ENCODE results near the gene ARL4C. TPM values are rescaled to one million over a fixed set of nuclear protein-coding genes. Genes with fewer than 3 reads are reported as not detected.

The ARL4C gene, protein sequence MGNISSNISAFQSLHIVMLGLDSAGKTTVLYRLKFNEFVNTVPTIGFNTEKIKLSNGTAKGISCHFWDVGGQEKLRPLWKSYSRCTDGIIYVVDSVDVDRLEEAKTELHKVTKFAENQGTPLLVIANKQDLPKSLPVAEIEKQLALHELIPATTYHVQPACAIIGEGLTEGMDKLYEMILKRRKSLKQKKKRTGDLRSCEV
- 1 to 10 TPM in 1 of 4 donors, under 1 TPM in 3; 0.32 to 3.6 (median 0.46) TPM for total RNA-seq

DNA sequence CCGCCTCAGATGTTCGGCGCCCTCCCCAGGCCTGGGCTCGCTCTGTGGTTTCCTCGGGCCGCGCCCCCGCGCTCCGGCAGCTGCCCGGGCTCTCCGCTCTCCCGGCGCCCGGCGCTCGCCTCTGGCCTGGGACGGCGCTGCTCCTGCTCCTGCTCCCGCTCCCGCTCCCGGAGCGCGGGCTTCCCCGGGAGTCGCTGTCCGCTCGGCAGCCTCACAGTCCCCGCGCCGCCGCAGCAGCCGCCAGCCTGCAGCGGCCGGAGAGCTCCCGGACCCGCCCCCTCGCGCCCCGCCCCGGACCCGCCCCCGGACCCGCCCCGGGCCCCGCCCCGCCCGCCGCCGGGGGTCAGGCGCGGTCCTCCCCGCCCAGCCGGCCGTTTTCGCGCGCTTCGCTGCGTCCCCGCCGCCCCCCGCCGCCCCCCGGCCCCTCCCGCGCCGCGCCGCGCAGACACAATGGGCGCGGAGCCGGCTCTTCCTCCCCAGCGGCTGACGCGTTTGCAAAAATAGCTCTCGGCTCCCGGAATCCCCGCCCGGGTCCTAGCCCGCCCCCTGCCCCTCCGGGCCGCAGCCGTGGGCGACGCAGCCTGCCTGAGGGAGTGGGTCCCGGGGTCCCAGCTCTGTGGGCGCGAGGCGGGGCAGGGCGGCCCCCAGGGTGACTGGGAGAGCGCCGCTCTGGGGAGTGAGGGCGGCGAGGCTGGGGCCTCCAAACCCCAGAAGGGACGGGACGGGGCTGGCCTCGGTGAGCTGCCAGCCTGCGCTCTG, at the start of gene ARL4C:
TSS of gene ARL4C (minus strand) at position 247 of the 759 bp plus-strand sequence. CDS start 495 bp downstream, outside the sequence.
- ATAC-seq (peak; percentile 79 to 88), DNase-seq (peak; percentile 43)
- Histone ChIP-seq H3K27me3 (peaks cover 26 to 28% (median 26%) of the 10 kb centered on the region in 3 donors), H3K9me3 (no peaks in the 10 kb centered on the region), H3K36me3 (no peaks in the 10 kb centered on the region), H3K27ac (peak within 1 kb of the TSS; percentile 39 to 73 (median 61)), H3K4me3 (peak within 1 kb of the TSS; percentile 55 to 65 (median 58)), H3K4me1 (peaks cover 12 to 18% of the 10 kb centered on the region in 2 donors)
- peak in 1 of 2 donors; percentile 55 for TF ChIP-seq POLR2A (IDR thresholded peaks at IDR 0.05)
- TF ChIP-seq, protein P1, sequence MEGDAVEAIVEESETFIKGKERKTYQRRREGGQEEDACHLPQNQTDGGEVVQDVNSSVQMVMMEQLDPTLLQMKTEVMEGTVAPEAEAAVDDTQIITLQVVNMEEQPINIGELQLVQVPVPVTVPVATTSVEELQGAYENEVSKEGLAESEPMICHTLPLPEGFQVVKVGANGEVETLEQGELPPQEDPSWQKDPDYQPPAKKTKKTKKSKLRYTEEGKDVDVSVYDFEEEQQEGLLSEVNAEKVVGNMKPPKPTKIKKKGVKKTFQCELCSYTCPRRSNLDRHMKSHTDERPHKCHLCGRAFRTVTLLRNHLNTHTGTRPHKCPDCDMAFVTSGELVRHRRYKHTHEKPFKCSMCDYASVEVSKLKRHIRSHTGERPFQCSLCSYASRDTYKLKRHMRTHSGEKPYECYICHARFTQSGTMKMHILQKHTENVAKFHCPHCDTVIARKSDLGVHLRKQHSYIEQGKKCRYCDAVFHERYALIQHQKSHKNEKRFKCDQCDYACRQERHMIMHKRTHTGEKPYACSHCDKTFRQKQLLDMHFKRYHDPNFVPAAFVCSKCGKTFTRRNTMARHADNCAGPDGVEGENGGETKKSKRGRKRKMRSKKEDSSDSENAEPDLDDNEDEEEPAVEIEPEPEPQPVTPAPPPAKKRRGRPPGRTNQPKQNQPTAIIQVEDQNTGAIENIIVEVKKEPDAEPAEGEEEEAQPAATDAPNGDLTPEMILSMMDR (IDR thresholded peaks at IDR 0.05 in 4 of 5, conservative IDR thresholded peaks at IDR 0.05 in 1 of 5): no peak
- intact Hi-C loops (cut with DNase I; ENCODE audit: low total_unique reads): no loop called here
- in situ Hi-C loops (cut with MboI; ENCODE audit: low sequenced_read_pairs in 4 of 4): loop anchor here in 2 of 4 donors (10.0 to 25.0 kb wide), 2 partner anchors 212 to 360 kb away; no protein-coding TSS in a partner anchor

DNA sequence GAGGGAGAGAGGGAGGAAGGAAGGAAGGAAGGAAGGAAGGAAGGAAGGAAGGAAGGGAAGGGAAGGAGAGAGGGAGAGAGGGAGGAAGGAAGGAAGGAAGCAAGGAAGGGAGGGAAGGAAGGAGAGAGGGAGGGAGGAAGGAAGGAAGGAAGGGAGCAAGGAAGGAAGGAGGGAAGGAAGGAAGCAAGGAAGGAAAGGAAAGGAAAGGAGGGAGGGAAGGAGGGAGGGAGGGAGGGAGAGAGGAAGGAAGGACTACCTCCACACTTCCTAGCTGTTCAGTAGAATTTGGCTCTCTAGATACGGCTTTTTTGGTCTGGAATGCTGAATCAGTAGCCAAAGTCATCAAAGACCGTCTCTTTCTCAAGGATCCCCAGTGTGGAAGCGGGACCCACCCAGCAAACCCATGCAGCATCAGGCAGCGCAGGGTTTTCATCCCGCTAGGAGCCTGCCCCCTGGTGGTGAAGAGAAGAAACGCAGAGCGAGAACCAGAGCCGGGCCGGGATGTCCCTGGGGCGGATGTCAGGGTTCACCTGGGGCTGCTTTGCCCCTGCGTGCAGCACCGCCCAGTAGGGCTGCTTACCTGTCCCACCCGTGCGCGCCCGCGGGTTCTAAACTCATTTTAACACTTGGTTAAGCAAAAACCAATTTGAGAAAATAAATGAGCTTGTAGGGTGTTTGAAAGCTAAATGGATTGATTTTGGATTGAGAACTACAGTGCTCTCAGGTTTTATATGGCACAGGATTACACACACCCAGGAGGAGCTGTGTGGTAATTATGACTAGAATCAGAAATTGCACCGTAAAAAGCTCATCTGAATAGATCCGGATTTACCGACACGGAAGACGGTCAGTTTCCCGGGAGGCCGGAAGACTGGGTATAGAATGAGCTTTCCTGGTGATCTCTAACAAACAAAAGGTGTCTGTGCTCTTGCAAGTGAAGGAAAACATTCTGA, 48.1 kb upstream of the ARL4C start:
- no peak overlapping the region for H3K27ac ChIP-seq
- H3K27me3 ChIP-seq: peaks cover 0 to 2% (median 0%) of the 10 kb centered on the region in 3 donors
- H3K4me3 ChIP-seq: no peak overlapping the region
- H3K4me1 ChIP-seq: no peaks in the 10 kb centered on the region
- DNase-seq: peak in 1 of 2 donors; percentile 30
- intact Hi-C loops (cut with DNase I; ENCODE audit: low total_unique reads) (loop anchor here (10.0 kb wide), 1 partner anchor 570 kb away; no protein-coding TSS in a partner anchor), in situ Hi-C loops (cut with MboI; ENCODE audit: low sequenced_read_pairs in 4 of 4) (loop anchor here in 2 of 4 donors (25.0 kb wide), 2 partner anchors 558 to 1042 kb away; no protein-coding TSS in a partner anchor)
- ATAC-seq: peak in 1 of 2 donors; percentile 75
- no peak for TF ChIP-seq POLR2A (IDR thresholded peaks at IDR 0.05)
- TF ChIP-seq, protein P1 (IDR thresholded peaks at IDR 0.05 in 4 of 5, conservative IDR thresholded peaks at IDR 0.05 in 1 of 5): peak; percentile 44 to 89 (median 78)
- H3K9me3 ChIP-seq: no peaks in the 10 kb centered on the region
- no peaks in the 10 kb centered on the region for H3K36me3 ChIP-seq

DNA sequence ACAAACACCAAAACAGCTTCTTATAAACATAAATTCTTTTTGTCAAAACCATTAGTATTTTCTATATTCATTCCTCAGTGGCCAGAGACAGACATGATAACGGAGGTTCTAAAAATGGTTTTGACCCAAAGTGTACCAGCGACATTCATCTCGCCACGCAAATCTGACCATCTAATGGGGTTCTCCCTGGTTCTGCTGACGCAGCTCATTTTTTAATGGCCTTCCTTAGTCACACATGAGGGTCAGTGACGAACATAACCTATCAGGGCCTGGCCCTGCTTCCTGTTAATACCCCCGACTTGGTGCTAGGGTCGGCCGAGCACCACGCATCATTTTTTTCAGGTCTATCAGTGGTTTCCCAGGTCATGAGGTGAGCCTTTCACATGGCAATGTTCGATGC, 45.9 kb upstream of the ARL4C start:
- H3K9me3 ChIP-seq: no peaks in the 10 kb centered on the region
- no peak for TF ChIP-seq POLR2A (IDR thresholded peaks at IDR 0.05)
- TF ChIP-seq, protein P1 (IDR thresholded peaks at IDR 0.05 in 4 of 5, conservative IDR thresholded peaks at IDR 0.05 in 1 of 5): no peak
- H3K27ac ChIP-seq: no peak overlapping the region
- ATAC-seq (no peak), DNase-seq (no peak)
- intact Hi-C loops (cut with DNase I; ENCODE audit: low total_unique reads) (loop anchor here (10.0 kb wide), 1 partner anchor 568 kb away; no protein-coding TSS in a partner anchor), in situ Hi-C loops (cut with MboI; ENCODE audit: low sequenced_read_pairs in 4 of 4) (loop anchor here in 2 of 4 donors (25.0 kb wide), 2 partner anchors 555 to 1045 kb away; no protein-coding TSS in a partner anchor)
- no peak overlapping the region for H3K4me3 ChIP-seq
- no peaks in the 10 kb centered on the region for H3K36me3 ChIP-seq
- no peaks in the 10 kb centered on the region for H3K27me3 ChIP-seq
- H3K4me1 ChIP-seq: no peaks in the 10 kb centered on the region

DNA sequence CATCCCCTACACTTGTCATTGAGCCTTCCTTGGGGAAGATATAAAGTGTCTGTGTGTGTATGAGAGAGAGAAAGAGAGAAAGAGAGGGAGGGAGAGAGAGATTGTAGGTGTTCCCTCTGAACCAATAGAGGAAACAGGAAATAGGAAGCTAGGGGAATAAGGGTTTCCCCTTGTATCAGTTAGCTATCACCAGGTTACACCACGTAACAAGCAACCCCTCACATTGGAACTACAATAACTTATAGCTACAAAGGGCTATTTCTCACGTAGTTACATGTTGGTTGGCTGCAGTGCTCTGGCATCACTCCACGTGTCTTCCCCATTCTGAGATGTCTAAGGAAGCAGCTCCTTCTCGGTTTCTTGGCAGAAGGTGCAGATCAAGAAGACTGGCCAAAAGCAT, 41.0 kb upstream of the ARL4C start:
- Histone ChIP-seq H3K4me1 (no peaks in the 10 kb centered on the region), H3K4me3 (no peak overlapping the region), H3K36me3 (no peaks in the 10 kb centered on the region), H3K9me3 (no peaks in the 10 kb centered on the region), H3K27me3 (no peaks in the 10 kb centered on the region), H3K27ac (no peak overlapping the region)
- intact Hi-C loops (cut with DNase I; ENCODE audit: low total_unique reads): no loop called here
- DNase-seq: no peak
- TF ChIP-seq, protein P1 (IDR thresholded peaks at IDR 0.05 in 4 of 5, conservative IDR thresholded peaks at IDR 0.05 in 1 of 5): no peak
- no peak for TF ChIP-seq POLR2A (IDR thresholded peaks at IDR 0.05)
- in situ Hi-C loops (cut with MboI; ENCODE audit: low sequenced_read_pairs in 4 of 4): loop anchor here in 2 of 4 donors (25.0 kb wide), 2 partner anchors 551 to 1049 kb away; no protein-coding TSS in a partner anchor
- ATAC-seq: no peak
